ENCODE measurements around the gene DOCK1.
A peak's percentile ranks its signal among the peaks of the same experiment; 100 is the strongest.
"Not testable (repeated sequence)": the region's sequence is repeated elsewhere in the genome, so short reads cannot be mapped to it uniquely, and the experiment has no call there.

The DOCK1 gene

GRCh38 chr10:126904818-126905701, at the start of gene DOCK1:
DOCK1 (plus strand) TSS chr10:126905428; CDS start chr10:126905518, 90 bp downstream.
- H3K4me3 ChIP-seq (ENCODE audit: low read depth, low read length): peak within 1 kb of the TSS; percentile 56

GRCh38 chr10:126857178-126857806, 47.9 kb upstream of the DOCK1 start:
- H3K4me3 ChIP-seq (ENCODE audit: low read depth, low read length): no peak overlapping the region

DNA sequence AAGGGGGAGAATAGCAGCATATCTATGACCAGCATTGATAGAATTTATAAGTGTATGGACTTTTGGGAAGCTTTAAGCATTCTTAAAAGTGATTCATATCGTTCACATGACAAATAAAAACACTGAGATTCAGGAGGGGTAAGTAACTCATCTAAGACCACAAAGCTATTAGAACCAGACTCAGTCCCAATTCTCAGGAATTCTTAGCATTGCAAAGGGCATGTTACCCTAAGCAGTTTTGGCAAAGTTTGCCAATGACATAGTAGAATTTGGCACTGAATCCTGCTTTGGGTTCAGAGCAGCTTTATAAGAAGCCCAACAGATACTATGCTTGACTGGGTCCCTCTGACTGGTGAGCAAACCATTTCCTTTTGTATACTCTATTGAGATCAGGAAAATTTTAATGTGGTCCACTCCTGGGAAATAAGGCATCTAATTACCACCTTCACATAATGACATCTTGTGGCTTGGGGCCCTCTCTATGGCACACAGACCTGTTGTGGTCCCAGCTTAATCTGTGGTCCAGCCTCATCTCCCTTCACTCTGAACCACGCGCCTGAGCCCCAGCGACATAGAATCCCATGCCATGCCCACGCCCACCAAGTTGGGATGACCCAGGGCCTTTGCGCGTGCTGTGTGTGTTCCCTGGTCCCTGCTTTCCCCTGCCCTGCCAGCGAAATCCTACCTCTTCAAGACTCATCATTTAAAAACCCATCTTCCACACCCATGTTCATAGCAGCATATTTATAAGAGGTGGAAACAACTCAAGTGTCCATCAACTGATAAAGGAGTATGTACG, 37.5 kb upstream of the DOCK1 start:
- H3K4me3 ChIP-seq (ENCODE audit: low read depth, low read length): no peak overlapping the region

DNA sequence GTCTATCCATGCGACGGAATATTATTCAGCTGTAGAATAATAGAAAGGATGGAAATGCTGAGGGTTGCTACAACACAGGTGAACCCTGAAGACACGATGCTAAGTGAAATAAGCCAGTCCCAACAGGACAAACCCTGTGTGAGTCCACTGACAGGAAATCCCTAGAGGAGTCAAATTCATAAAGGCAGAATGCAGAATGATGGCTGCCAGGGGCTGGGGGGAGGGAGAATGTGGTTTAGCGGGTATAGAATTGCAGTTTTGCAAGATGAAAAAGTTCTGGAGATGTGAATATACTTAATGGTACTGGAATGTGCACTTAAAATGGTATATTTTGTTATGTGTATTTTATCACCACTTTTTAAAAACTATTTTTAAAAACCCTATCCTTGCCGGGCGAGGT, 36.9 kb upstream of the DOCK1 start:
- no peak overlapping the region for H3K4me3 ChIP-seq (ENCODE audit: low read depth, low read length)

- H3K4me3 ChIP-seq (ENCODE audit: low read depth, low read length): no peak overlapping the region
Observed at GRCh38 chr10:126872135-126872534, 33.1 kb upstream of the DOCK1 start.

- no peak overlapping the region for H3K4me3 ChIP-seq (ENCODE audit: low read depth, low read length)
Observed at GRCh38 chr10:126872768-126873167, 32.5 kb upstream of the DOCK1 start.

DNA sequence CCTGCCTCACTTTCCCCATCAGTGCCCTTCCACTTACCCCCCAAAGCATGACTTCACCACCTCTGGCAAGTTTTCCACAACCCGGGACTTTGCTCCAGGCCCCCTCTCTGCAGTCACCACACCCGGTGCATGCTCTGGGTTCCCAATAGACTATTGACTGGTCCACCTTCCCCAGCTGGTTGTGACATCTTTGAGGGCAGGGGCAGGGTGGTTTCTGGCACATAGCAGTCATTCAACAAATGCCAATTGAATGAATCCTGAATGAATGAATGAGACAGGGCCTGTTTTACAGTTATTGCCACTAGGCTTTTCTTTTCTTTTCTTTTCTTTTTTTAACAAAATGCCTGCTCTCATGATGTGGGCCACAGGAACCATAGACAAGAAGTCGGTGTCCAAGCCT, 28.8 kb upstream of the DOCK1 start:
- H3K4me3 ChIP-seq (ENCODE audit: low read depth, low read length): no peak overlapping the region

GRCh38 chr10:126877390-126877789, 27.8 kb upstream of the DOCK1 start:
- H3K4me3 ChIP-seq (ENCODE audit: low read depth, low read length): no peak overlapping the region

DNA sequence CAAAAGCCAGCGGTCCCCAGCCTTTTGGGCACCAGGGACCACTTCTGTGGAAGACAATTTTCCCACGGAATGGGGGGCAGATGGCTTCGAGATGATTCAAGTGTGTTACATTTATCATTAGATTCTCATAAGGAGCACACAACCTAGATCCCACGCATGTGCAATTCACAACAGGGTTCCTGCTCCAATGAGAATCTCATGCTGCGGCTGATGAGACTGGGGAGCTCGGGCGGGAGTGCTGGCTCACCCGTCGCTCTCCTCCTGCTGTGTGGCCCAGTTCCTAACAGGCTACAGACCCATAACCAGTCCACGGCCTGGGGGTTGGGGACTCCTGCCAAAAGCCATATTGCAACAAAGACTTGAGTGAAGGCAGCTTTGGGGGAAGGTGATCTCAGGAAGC, 26.6 kb upstream of the DOCK1 start:
- no peak overlapping the region for H3K4me3 ChIP-seq (ENCODE audit: low read depth, low read length)

DNA sequence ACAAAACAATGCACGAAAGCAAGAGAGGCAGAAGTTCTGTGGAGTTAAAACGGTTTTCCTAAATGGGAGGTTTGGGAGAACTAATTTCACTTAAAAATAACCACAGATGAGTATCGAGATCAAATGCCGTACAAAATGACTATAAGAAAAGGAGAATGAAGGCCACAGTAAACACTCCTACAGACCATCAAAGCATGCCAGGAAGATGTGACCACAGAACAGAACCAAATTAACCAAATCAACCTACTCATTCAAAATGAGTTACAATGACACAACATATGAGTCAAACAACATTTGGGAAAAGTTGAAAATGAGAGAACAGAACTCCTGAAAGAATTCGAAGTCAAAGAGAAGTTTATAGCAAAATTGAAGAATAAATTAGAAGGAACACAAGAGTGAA, 24.3 kb upstream of the DOCK1 start:
- H3K4me3 ChIP-seq (ENCODE audit: low read depth, low read length): no peak overlapping the region

- H3K4me3 ChIP-seq (ENCODE audit: low read depth, low read length): peak overlapping the region; percentile 37
Observed at GRCh38 chr10:126882055-126882454, 23.2 kb upstream of the DOCK1 start.

DNA sequence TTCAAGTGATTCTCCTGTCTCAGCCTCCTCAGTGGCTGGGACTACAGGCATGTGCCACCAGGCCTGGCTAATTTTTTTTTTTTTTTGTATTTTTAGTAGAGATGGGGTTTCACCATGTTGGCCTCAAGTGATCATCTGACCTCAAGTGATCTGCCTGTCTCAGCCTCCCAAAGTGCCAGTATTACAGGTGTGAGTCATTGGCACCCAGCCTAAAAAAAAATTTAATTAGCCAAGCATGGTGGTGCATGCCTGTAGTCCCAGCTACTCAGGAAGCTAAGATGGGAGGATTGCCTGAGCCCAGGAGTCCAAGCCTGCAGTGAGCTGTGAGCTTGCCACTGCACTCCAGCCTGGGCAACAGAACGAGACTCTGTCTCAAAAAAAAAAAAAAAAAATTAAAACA, 16.8 kb upstream of the DOCK1 start:
- not testable (repeated sequence) for H3K4me3 ChIP-seq (ENCODE audit: low read depth, low read length)

GRCh38 chr10:126889421-126889820, 15.8 kb upstream of the DOCK1 start:
- H3K4me3 ChIP-seq (ENCODE audit: low read depth, low read length): no peak overlapping the region

DNA sequence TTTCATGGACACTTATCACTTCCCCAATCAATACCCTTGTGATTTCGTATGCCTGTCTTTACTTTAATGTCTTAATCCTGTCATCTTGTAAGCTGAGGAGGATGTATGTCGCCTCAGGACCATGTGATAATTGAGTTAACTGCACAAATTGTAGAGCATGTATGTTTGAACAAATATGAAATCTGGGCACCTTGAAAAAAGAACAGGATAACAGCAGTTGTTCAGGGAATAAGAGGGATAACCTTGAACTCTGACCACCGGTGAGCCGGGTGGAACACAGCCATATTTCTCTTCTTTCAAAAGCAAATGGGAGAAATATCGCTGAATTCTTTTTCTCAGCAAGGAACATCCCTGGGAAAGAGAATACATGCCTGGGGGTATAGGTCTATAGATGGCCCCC, 14.4 kb upstream of the DOCK1 start:
- not testable (repeated sequence) for H3K4me3 ChIP-seq (ENCODE audit: low read depth, low read length)

DNA sequence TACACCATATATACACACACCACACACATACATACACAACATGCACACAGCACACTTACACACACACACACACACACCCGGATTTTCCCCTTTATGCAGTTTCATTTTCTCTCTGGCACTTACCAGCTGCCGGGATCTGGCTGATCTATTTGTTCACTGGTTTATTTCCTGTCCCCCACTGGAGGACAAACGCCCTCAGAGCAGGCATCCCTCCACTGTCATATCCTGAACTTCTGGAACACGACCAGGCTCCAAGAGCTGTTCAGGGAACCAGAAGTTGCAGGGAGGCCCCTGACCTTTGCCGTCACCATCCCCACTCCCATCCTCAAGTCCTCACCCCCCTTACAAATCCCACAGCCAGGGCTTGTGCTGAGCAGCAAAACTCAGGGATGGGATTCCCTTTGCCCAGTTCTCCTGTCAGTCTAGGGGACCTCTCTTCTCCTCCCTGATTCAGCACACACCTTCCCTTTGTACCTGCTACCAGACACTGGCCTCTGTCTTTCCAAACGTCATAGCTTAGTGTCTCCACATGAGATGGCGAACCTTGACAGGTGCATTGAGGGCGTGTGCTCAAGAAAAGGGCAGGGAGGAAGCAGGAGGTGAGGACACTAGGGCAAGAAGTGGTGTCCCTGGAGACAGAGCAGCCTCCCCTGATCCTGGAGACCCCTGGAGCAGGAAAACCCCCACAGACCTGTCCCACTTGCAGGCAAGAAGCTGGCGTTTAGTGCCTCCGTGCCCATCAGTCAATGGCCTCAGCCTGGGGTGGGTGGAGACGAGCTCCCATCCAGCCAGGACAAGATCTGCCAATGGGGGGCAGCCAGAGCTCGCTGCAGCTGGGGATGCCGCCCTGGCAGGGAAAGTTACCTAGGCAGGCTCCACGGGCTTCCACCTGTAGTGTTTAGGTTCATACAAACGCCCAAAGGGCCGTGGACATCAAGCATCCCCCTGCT, 12.7 kb upstream of the DOCK1 start:
- no peak overlapping the region for H3K4me3 ChIP-seq (ENCODE audit: low read depth, low read length)

GRCh38 chr10:126893206-126893605, 12.0 kb upstream of the DOCK1 start:
- H3K4me3 ChIP-seq (ENCODE audit: low read depth, low read length): no peak overlapping the region

- H3K4me3 ChIP-seq (ENCODE audit: low read depth, low read length): no peak overlapping the region
Observed at GRCh38 chr10:126893841-126894240, 11.4 kb upstream of the DOCK1 start.

GRCh38 chr10:126895214-126895781, 9.9 kb upstream of the DOCK1 start:
- no peak overlapping the region for H3K4me3 ChIP-seq (ENCODE audit: low read depth, low read length)

GRCh38 chr10:126898460-126898859, 6.8 kb upstream of the DOCK1 start:
- no peak overlapping the region for H3K4me3 ChIP-seq (ENCODE audit: low read depth, low read length)

DNA sequence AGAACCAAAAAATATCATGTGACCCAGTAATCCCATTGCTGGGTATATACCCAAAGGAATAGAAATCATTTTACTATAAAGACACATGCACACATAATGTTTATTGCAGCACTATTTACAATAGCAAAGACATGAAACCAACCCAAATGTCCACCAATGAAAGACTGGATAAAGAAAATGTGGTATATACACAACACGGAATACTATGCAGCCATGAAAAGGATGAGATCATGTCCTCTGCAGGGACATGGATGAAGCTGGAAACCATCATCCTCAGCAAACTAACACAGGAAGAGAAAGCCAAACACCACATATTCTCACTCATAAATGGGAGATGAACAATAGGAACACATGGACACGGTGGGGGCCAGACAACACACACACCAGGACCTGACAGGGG, 5.7 kb upstream of the DOCK1 start:
- H3K4me3 ChIP-seq (ENCODE audit: low read depth, low read length): not testable (repeated sequence)

Measured in iPS-11a (cell line).